Activated CD4-positive, CD25-positive, alpha-beta regulatory T cell treated with anti-CD3 and anti-CD28 coated beads, Interleukin-2, amount 50 U/mL, for 16 hours (primary cell): ENCODE data around the gene ELAVL3.
"Not testable (repeated sequence)": the region's sequence is repeated elsewhere in the genome, so short reads cannot be mapped to it uniquely, and the experiment has no call there.

Experiments used
- DNase-seq: peaks from one replicate; pipeline ENCODE4 v3.0.0-alpha.2; 2020; ENCODE audit warnings: low read depth, low spot score

ELAVL3 gene

DNA sequence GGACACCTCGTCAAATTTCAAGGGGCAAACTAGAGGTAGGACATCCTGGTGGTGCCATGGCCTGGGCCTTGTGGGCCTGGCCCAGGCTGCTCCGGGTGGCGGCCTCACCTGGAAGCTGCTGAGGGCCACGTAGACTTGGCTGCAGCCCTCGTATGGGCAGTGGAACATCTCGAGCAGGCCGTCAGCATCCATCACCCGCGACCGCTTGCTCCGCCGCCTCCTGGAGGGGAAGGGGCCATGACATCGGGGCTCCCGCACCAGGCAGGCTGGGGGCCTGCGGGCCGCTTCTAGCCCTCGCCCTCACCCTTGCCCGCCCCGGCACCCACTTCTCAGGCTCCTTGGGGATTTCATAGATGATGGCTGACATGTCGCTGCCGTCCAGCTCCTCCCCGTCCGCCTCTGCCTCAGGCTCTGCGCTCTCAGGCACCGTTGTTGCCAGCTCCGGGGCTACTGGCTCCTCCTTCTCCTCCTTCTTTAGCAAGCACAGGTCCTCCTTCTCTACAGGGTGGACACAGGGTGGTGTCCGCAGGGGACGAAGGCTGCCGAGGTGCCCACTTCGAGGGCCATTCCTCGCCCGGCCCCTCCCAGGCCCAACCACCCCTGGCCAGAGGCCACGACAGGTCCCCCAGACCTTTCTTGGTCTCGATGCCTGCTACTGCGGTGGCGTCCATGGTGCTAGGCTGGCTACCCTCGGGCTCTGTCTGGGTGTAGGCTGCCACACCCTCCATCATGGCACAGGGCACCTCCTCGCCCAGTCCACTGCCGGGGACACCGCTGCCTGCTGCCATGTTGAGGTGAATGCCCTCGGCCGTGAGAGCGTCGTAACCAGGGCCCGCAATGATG, 6.0 kb upstream of the ELAVL3 start:
- no peak for DNase-seq

DNA sequence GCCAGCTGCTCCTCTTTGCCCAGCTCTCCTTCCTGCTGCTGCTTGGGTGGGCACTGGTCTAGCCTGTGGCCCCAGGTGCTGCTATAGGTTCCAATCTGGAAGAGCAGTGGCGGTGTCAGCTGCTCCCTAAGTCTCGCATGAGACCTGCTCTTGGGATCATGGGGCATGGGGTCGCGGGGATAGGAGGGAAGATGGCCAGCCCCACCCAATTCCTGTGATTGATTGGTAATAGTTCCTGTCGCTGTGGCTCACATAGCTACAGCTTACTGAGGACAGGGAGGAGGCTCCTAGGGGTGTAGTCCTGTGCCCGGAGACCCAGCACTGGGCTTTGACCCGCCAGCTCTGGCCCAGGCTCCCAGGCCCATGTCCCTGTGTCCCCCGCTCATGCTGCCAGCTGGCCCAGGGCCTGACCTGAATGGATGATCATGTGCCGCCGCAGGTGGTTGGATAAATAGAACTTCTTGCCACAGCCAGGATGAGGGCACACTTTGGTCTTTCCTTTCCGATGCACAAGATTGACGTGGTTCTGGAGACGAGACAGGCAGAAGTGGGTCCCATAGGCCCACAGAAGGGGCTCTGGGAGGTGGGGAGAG, 4.5 kb upstream of the ELAVL3 start:
- DNase-seq = no peak

DNA sequence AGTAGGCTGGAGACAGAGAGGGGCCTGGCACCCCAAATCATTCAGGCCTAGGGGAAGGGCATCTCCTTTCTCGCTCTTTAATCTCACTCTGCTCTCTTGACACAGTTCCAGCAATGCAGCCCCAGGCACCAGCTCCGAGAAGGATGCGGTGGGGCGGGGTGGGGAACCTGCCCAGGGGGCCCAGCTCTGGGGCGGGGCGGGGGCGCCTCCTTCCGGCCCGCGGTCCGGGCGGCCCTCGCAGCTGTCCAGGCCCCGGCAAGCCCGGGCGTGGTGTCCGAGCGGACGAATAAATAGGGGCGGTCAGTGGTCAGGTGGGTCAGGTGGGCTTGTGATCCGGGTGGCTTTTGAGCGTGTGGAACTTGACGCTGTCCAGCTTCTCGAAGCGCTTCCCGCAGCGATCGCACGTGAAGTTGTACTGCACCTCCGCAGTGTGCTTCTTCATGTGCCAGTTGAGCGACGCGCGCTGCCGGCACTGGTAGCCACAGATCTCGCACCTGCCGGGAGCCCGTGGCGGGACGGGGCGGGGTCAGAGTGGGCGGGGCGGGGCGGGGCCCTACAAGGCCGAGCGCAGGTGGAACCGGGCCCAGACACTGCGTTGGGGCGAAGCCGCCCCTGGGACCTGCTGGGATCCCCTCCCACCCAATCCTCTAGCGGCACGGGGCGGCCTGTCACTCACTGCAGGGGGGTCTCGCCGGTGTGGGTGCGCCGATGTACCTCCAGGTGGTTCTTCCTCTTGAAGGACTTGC, 2.7 kb upstream of the ELAVL3 start:
- DNase-seq = no peak

GRCh38 chr19:11482384-11483050, 1.7 kb upstream of the ELAVL3 start:
- DNase-seq = peak; percentile 66

DNA sequence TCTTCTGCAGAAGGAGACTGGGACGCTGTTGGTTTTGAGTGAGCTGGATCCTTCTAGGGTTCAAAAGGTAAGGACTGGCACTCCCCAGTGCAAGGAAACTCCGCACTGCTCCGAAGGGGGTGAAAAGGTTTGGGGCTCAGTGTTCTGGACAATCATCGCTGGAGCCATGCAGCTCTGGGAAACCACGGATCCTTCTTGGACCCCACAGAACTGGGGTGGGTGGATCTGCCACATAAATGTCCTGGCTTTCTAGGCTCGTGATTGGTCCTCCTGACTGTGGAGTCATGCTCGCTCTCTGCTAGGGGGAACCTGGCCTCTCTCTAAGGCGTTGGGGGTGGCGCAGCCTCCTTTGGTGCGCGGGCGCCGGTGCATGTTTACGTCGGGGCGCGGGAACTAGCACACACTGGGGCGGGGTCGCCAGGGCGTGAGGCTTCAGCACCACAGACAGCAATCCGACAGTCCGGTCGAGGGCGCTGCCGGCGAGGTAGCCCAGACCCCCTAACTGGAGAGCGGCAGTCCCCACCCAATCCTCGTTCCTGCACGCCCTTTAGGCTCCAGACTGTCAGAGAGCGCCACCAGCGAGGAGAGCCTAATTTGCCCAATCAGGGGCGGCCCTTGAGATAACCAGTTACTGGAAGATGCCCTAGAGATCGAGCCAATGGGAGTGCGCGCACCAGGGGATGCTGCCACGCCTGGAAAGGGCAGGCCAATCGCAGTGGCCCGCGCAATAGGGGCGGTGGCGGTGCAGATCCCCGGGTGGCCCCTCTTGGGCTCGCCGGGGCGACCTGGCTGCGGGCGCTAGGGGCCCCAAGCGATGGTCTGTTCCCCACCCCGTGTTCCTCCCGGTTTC, 913 bp upstream of the ELAVL3 start:
- DNase-seq = peak; percentile 49

- DNase-seq = no peak
Observed at GRCh38 chr19:11479898-11480714, 740 bp downstream of the ELAVL3 start.

DNA sequence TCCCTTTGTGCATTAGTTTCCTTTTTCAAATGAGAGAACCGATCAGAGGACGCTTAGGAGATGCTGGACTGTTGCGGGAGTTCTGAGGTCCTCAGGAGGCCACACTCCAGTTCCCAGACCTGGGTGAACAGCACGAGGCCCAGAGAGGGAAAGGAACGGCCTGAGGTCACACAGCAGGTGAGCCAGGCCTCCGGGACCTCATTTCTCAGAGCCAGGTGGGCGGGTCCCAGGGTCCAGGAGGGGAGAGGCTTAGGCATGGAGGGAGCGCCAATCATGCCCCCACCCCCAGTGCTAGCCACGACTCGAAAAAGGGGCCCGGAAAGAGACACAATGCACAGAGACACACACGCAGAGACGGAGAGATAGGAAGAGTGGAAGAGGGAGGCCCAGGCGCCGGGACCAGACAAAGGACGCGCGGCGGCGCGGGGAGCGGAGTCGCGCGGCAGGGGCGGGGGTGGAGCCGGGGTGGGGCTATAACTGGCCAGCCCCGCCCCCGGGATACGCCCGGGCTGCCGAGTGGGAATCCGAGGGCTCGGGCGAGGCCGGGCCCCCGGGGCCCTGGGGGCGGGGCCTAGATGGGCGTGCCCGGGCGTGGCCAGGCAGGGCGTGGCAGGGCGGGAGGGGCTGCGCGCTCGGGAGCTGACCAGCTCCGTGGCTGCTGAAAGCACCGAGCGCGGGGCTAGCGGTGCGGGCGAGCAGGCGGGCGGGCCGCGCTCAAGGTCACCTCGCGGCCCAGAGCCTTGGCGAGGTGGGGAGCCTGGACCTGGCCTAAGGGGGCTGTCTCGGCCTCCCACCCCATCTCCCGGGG, 1.6 kb downstream of the ELAVL3 start:
- DNase-seq = no peak

DNA sequence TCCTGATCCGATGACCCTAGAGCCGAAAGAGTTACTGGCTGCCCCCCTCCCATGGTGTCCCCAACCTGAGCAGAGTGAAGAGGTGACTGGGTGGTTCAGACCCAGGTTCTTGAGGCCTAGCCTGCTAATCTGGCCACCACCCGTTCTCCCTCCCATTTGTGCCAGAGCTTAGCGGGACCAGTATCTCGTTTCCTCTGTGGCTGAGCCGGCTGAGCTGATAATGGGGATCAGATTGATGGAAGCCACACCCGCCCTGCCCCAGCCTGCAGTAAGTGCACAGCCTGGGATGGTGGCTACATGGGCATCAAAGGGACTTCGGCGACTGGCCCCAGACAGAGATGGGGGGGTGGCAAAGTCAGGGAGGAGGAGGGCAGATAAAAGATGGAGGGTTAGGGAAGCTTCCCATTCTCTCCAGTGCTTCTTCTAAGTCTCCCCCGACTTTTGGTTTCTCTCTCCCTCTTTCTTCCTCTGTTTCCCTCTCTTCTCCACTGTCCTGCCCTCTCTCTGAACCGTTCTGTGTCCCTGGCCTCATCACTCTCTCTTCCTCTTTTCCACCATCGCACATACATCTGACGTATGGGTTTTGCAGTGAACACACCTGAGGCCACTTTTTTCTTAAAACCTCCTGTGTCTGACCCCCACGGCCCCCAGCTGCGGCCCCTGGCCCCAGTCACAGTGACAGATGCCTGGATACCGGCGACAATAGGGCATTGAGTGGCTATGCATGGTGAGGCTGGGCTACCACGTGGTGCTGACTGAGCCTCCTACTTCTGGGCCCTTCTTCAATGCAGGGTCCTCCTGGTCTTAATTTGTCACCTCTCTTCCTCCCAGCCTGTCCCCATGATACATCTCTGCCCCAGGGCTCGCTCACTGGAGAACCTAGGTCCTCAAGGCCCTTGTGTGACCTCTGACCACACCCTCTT, 2.4 kb downstream of the ELAVL3 start:
- no peak for DNase-seq

- DNase-seq = no peak
Observed at GRCh38 chr19:11475861-11476260, 5.0 kb downstream of the ELAVL3 start.

GRCh38 chr19:11475343-11475742, 5.5 kb downstream of the ELAVL3 start:
- not testable (repeated sequence) for DNase-seq

DNA sequence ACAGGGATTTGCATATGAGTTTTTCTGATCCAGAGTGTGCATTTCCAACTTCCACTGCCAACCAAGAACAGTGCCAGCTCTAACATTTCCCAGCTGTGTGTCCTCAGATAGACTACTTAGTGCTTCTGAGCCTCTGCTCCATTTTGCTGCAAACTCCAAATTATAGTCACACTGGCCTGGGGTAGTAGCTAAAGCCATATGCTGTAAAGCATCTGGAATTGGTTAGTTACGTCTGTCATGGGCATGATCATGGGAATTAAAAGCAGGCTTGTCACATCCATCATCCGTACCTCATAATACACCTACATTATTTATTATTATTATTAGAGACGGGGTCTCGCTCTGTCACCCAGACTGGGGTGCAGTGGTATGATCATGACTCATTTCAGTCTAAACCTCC, 7.1 kb downstream of the ELAVL3 start:
- DNase-seq = no peak

GRCh38 chr19:11468266-11468845, 12.5 kb downstream of the ELAVL3 start:
- not testable (repeated sequence) for DNase-seq

DNA sequence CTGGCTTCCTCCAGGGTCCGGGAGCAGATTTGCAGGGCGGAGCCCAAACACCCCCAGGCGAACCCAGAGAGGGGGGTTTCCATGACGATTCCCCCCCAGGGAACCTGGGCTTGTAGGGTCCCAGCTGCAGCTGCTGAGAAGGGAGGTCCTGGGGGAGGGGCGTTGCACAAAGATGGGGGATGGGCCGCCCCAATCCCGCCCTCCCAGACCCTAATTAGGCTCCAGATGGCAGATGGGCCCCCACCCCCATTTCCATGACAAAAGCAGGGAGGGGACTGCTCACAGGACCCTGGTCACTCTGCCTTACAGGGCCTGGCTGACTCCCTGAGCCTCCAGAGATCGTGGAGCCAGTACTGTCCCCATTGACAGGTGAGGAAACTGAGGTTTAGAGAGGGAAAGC, 15.2 kb downstream of the ELAVL3 start:
- DNase-seq = no peak

GRCh38 chr19:11464333-11465265, 16.2 kb downstream of the ELAVL3 start:
- DNase-seq = no peak

DNA sequence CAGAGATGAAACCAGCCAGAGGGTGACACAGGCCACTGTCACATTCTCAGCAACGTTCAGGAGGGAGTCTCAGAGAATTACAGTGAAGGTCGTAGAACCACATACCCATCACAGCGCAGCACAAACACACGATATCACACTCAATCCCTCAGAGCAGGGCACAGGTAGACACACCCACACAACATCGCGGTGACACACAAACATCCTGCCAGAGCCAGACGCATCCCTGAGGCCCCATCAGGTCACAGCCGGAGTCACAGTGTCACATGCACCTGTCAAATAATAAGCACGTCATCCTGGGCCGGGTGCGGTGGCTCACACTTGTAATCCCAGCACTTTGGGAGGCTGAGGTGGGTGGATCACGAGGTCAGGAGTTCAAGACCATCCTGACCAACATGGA, 17.5 kb downstream of the ELAVL3 start:
- no peak for DNase-seq

- DNase-seq = no peak
Observed at GRCh38 chr19:11461453-11461852, 19.4 kb downstream of the ELAVL3 start.

DNA sequence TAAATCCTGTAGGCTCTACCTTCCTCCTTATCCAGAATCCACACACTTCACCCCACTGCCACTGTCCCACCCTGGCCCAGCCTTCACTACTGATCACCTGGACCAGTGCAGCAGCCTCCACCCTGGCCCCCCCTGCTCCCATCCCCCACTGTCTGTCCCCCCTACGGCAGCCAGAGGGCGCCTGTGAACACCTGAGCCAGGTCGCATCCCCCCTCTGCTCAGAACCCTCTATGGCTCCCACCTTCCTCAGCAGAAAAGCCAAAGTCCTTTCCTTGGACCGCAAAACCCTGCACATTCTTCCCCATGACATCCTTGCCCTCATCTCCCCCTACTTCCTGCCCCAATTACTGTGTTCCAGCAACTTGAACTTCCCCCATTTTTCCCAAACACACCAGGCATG, 20.6 kb downstream of the ELAVL3 start:
- DNase-seq = no peak
